RWPE1 (cell line): ENCODE data around the gene MINDY4.
A peak's percentile ranks its signal among the peaks of the same experiment; 100 is the strongest.

ENCODE experiments used
- CTCF ChIA-PET: fragments of 350-600 bp; sonication (Branson Sonifier 250); formaldehyde crosslinking; extraction: SDS; loops from one replicate; lab custom pipeline; 2021; lab: Yijun Ruan, JAX
- POLR2A ChIA-PET: fragments of 400-600 bp; formaldehyde crosslinking; extraction: SDS; loops from one replicate; lab custom pipeline; 2020; ENCODE audit warnings: antibody characterized with exemption; ENCODE audit not compliant: low non-redundant PET; lab: Yijun Ruan, JAX
- DNase-seq: peaks from one replicate; pipeline ENCODE4 v3.0.0; 2012; ENCODE audit warnings: low spot score
- H3K27ac ChIP-seq: fragments of 450-650 bp; 2 replicates; pipeline ENCODE4 v1.5.1; 2017
- CTCF ChIP-seq: fragments of 450-650 bp; conservative IDR thresholded peaks from 2 replicates; pipeline ENCODE4 v1.5.1; 2017; ENCODE audit warnings: low read depth, mild to moderate bottlenecking

The MINDY4 gene

GRCh38 chr7:30915005-30915601 lies 143.9 kb downstream of the MINDY4 start:
- ChIA-PET CTCF (interaction anchor here (0.6 to 0.7 kb wide), 3 partner anchors 24 to 782 kb away, joined by 3 to 4 read pairs (median 3); no protein-coding TSS in a partner anchor), POLR2A (no interaction called here)
- peak overlapping the region; percentile 65 for H3K27ac ChIP-seq
- DNase-seq: no peak
- no peak for TF ChIP-seq CTCF

- ChIA-PET POLR2A (no interaction called here), CTCF (interaction anchor here (0.5 to 0.6 kb wide), 2 partner anchors 14 to 24 kb away, joined by 3 read pairs; no protein-coding TSS in a partner anchor)
- H3K27ac ChIP-seq: peak overlapping the region; percentile 65
- DNase-seq: no peak
- no peak for TF ChIP-seq CTCF
Observed at GRCh38 chr7:30915751-30916150, 144.5 kb downstream of the MINDY4 start.

GRCh38 chr7:30916255-30916654 lies 145.0 kb downstream of the MINDY4 start:
- POLR2A ChIA-PET: no interaction called here
- CTCF ChIA-PET: interaction anchor here (0.5 kb wide), 1 partner anchor 15 kb away, joined by 3 read pairs; no protein-coding TSS in a partner anchor
- DNase-seq: no peak
- no peak for TF ChIP-seq CTCF
- H3K27ac ChIP-seq: no peak overlapping the region; the same call in 1 of the 2 replicates

- no peak for DNase-seq
- POLR2A ChIA-PET: no interaction called here
- TF ChIP-seq CTCF: no peak
- H3K27ac ChIP-seq: no peak overlapping the region
- CTCF ChIA-PET: no interaction called here
Observed at GRCh38 chr7:30916767-30917166, 145.6 kb downstream of the MINDY4 start.

- DNase-seq: no peak
- H3K27ac ChIP-seq: no peak overlapping the region
- CTCF ChIA-PET: no interaction called here
- POLR2A ChIA-PET: no interaction called here
- TF ChIP-seq CTCF: no peak
Observed at GRCh38 chr7:30917216-30917893, 146.1 kb downstream of the MINDY4 start.

GRCh38 chr7:30918676-30919075 lies 147.5 kb downstream of the MINDY4 start:
- no peak overlapping the region; the same call in 1 of the 2 replicates for H3K27ac ChIP-seq
- POLR2A ChIA-PET: no interaction called here
- no peak for DNase-seq
- CTCF ChIA-PET: interaction anchor here (2.8 kb wide), 1 partner anchor 20 kb away, joined by 13 read pairs; no protein-coding TSS in a partner anchor
- TF ChIP-seq CTCF: no peak
